DOHH2 (cell line): ENCODE measurements around the gene ADCK1.
"Not testable (repeated sequence)": the region's sequence is repeated elsewhere in the genome, so short reads cannot be mapped to it uniquely, and the experiment has no call there.

Experiments used
- H3F3A ChIP-seq: fragments of 200-600 bp; sonication (generic), shearing (Covaris generic); 2 replicates; pipeline ENCODE4 v1.6.0; 2016; ENCODE audit warnings: antibody characterized with exemption, mild to moderate bottlenecking; ENCODE audit not compliant: control insufficient read depth, insufficient read depth
- H3K27ac ChIP-seq: fragments of 200-600 bp; sonication (generic); 2 replicates; pipeline ENCODE4 v1.5.1; 2014; ENCODE audit warnings: low read depth, mild to moderate bottlenecking, low read length, moderate library complexity
- H3K27me3 ChIP-seq: fragments of 200-600 bp; sonication (generic); 2 replicates; pipeline ENCODE4 v1.6.1; 2014; ENCODE audit warnings: mild to moderate bottlenecking, low read length, mixed read lengths; ENCODE audit not compliant: control insufficient read depth
- H3K36me3 ChIP-seq: fragments of 200-600 bp; sonication (generic); 2 replicates; pipeline ENCODE4 v1.6.1; 2014; ENCODE audit warnings: mild to moderate bottlenecking, low read length, moderate library complexity, mixed read lengths; ENCODE audit not compliant: control insufficient read depth
- H3K4me1 ChIP-seq: fragments of 200-600 bp; sonication (generic); 2 replicates; pipeline ENCODE4 v1.6.1; 2014; ENCODE audit warnings: mild to moderate bottlenecking, low read length, mixed read lengths; ENCODE audit not compliant: control insufficient read depth
- H3K4me2 ChIP-seq: fragments of 200-600 bp; sonication (generic); 2 replicates; pipeline ENCODE4 v1.6.0; 2014; ENCODE audit warnings: mild to moderate bottlenecking, low read length, moderate library complexity
- H3K4me3 ChIP-seq: fragments of 200-600 bp; sonication (generic); 2 replicates; pipeline ENCODE4 v1.5.1; 2014; ENCODE audit warnings: mild to moderate bottlenecking, low read length, mixed read lengths
- H3K79me2 ChIP-seq: fragments of 200-600 bp; sonication (generic); 2 replicates; pipeline ENCODE4 v1.6.1; 2014; ENCODE audit warnings: mild to moderate bottlenecking, low read length, mixed read lengths; ENCODE audit not compliant: control insufficient read depth
- H3K9me2 ChIP-seq: fragments of 200-600 bp; sonication (generic); replicated peaks from 2 replicates; pipeline ENCODE4 v1.6.1; 2014; ENCODE audit warnings: mild to moderate bottlenecking, low read length, mixed read lengths; ENCODE audit not compliant: control insufficient read depth
- H3K9me3 ChIP-seq: fragments of 200-600 bp; sonication (generic); 2 replicates; pipeline ENCODE4 v1.6.1; 2014; ENCODE audit warnings: antibody characterized with exemption, low read length, mixed read lengths; ENCODE audit not compliant: control insufficient read depth, insufficient read depth
- H4K20me1 ChIP-seq: fragments of 200-600 bp; sonication (generic); 2 replicates; pipeline ENCODE4 v1.6.0; 2014; ENCODE audit warnings: low read depth, mild to moderate bottlenecking, antibody characterized with exemption, low read length, moderate library complexity; ENCODE audit not compliant: control insufficient read depth, insufficient read depth
- CTCF ChIP-seq: fragments of 200-600 bp; sonication (generic); IDR thresholded peaks from one replicate; pipeline ENCODE4 v1.5.1; 2014; ENCODE audit warnings: antibody characterized with exemption, mild to moderate bottlenecking, low read depth, low read length; ENCODE audit not compliant: poor library complexity, severe bottlenecking
- EZH2phosphoT487 ChIP-seq: fragments of 200-600 bp; sonication (generic); IDR thresholded peaks from 2 replicates; pipeline ENCODE4 v1.6.1; 2017; ENCODE audit warnings: borderline replicate concordance, mild to moderate bottlenecking, antibody characterized with exemption, low read length, moderate library complexity, mixed read lengths

ADCK1 gene

GRCh38 chr14:77805706-77806105, 5.8 kb downstream of the ADCK1 start:
- Histone ChIP-seq H3K9me3 (no peaks in the 10 kb centered on the region), H3K27me3 (no peaks in the 10 kb centered on the region), H4K20me1 (no peaks in the 10 kb centered on the region), H3K36me3 (no peaks in the 10 kb centered on the region), H3F3A (no peaks in the 10 kb centered on the region), H3K9me2 (no peaks in the 10 kb centered on the region), H3K4me1 (peaks cover 4% of the 10 kb centered on the region), H3K4me2 (no peak overlapping the region), H3K27ac (no peak overlapping the region), H3K4me3 (no peak overlapping the region), H3K79me2 (peaks cover under 1% of the 10 kb centered on the region)
- no peak for TF ChIP-seq EZH2phosphoT487
- TF ChIP-seq CTCF: no peak

- Histone ChIP-seq H3K4me3 (no peak overlapping the region), H3K27ac (no peak overlapping the region), H3F3A (no peaks in the 10 kb centered on the region), H3K36me3 (no peaks in the 10 kb centered on the region), H3K79me2 (no peaks in the 10 kb centered on the region), H4K20me1 (no peaks in the 10 kb centered on the region), H3K4me2 (no peak overlapping the region), H3K9me2 (no peaks in the 10 kb centered on the region), H3K9me3 (no peaks in the 10 kb centered on the region), H3K27me3 (no peaks in the 10 kb centered on the region), H3K4me1 (peaks cover 2% of the 10 kb centered on the region; the same call in 1 of the 2 replicates)
- TF ChIP-seq EZH2phosphoT487 (no peak), CTCF (no peak)
Observed at GRCh38 chr14:77808250-77808649, 8.3 kb downstream of the ADCK1 start.

- TF ChIP-seq CTCF: no peak
- no peak for TF ChIP-seq EZH2phosphoT487
- Histone ChIP-seq H3K4me3 (no peak overlapping the region), H3K9me3 (no peaks in the 10 kb centered on the region), H3K4me1 (peaks cover 2% of the 10 kb centered on the region; the same call in 1 of the 2 replicates), H3K27ac (no peak overlapping the region), H3K36me3 (no peaks in the 10 kb centered on the region), H3K4me2 (no peak overlapping the region), H3K9me2 (no peaks in the 10 kb centered on the region), H4K20me1 (no peaks in the 10 kb centered on the region), H3K79me2 (no peaks in the 10 kb centered on the region), H3F3A (no peaks in the 10 kb centered on the region), H3K27me3 (no peaks in the 10 kb centered on the region)
Observed at GRCh38 chr14:77809011-77809410, 9.1 kb downstream of the ADCK1 start.

- TF ChIP-seq CTCF (no peak), EZH2phosphoT487 (no peak)
- no peak overlapping the region for H3K4me2 ChIP-seq
- H3K27me3 ChIP-seq: no peaks in the 10 kb centered on the region
- no peaks in the 10 kb centered on the region for H3K36me3 ChIP-seq
- no peaks in the 10 kb centered on the region for H3K4me1 ChIP-seq
- H3K27ac ChIP-seq: no peak overlapping the region
- H4K20me1 ChIP-seq: no peaks in the 10 kb centered on the region
- H3K9me2 ChIP-seq: no peaks in the 10 kb centered on the region
- no peak overlapping the region for H3K4me3 ChIP-seq
- H3K9me3 ChIP-seq: no peaks in the 10 kb centered on the region
- no peaks in the 10 kb centered on the region for H3F3A ChIP-seq
- H3K79me2 ChIP-seq: no peaks in the 10 kb centered on the region
Observed at GRCh38 chr14:77812028-77812427, 12.1 kb downstream of the ADCK1 start.

- H3K4me3 ChIP-seq, H3F3A ChIP-seq, H4K20me1 ChIP-seq, H3K4me2 ChIP-seq, H3K27me3 ChIP-seq, H3K9me3 ChIP-seq, H3K27ac ChIP-seq, H3K79me2 ChIP-seq, H3K4me1 ChIP-seq, H3K9me2 ChIP-seq, H3K36me3 ChIP-seq: not testable (repeated sequence)
Observed at GRCh38 chr14:77812682-77813081, 12.8 kb downstream of the ADCK1 start.
